Measurements from ENCODE around the gene PTPRG. TPM values are rescaled to one million over a fixed set of nuclear protein-coding genes. Genes with fewer than 3 reads are reported as not detected.

The PTPRG gene
- total and polyA plus RNA-seq, 2 donors (not counting 1 experiment from before 2014, with no cell fraction given): 67.0 to 97.9 TPM

DNA sequence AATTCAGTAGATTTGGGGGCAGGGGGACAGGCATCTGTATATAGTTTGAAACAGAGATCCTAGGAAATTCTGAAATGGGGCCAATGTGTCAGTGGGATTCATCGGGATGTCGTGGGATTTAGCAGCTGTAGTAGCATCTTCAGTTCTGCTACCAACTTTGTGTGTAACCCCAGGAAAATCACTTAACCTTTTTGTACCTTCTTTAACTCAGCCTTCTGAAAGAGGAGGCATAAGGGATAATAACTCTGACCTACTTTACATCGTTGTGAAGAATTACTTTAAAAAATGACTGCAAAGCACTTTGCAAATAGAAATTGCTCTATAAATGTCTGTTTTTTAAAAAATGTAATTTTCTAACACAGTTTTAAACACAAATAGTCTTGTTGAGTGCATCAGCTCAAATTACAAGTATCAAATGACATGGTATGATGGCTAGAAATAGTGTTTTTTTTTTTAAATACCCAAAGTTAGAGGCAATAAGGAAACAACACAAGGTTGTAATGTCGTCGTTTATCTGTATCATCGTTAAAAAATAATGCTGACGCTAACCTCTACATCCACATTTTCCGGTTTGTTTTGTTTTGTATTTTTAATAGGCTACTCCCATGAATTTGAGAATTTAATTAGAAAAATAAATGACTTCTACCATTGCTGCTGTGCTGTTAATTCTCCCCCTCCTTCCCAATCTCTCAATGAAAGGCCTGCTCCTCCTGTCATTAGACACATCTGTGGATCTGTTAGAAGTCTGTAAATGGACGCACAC is 338.5 kb downstream of the PTPRG start:
- Histone ChIP-seq H3K27me3 (ENCODE audit: control insufficient read depth, insufficient read depth, low read length) (no peaks in the 10 kb centered on the region), H2AFZ (ENCODE audit: low read length) (no peak overlapping the region), H3K9me3 (ENCODE audit: control insufficient read depth, insufficient read depth, low read depth, low read length) (no peaks in the 10 kb centered on the region), H4K20me1 (ENCODE audit: control insufficient read depth, extremely low read depth, insufficient read depth, low read length) (peaks cover 2% of the 10 kb centered on the region), H3K36me3 (ENCODE audit: control insufficient read depth, insufficient read depth, low read length) (no peaks in the 10 kb centered on the region), H3K4me2 (ENCODE audit: extremely low read depth, insufficient read depth, low read length) (no peak overlapping the region), H3K4me1 (ENCODE audit: control insufficient read depth, extremely low read depth, insufficient read depth, low read length) (peaks cover 5% of the 10 kb centered on the region), H3K79me2 (ENCODE audit: control insufficient read depth, insufficient read depth, low read length) (no peaks in the 10 kb centered on the region), H3K4me3 (replicated peaks in 1 of 4; ENCODE audit: control extremely low read depth in 1 of 4, insufficient read depth in 1 of 4, low read depth in 3 of 4, low read length in 4 of 4) (no peak overlapping the region), H3K27ac (ENCODE audit: insufficient read depth, low read length) (no peak overlapping the region), H3K9ac (ENCODE audit: insufficient read depth, low read length) (no peak overlapping the region)
- TF ChIP-seq, protein P1, sequence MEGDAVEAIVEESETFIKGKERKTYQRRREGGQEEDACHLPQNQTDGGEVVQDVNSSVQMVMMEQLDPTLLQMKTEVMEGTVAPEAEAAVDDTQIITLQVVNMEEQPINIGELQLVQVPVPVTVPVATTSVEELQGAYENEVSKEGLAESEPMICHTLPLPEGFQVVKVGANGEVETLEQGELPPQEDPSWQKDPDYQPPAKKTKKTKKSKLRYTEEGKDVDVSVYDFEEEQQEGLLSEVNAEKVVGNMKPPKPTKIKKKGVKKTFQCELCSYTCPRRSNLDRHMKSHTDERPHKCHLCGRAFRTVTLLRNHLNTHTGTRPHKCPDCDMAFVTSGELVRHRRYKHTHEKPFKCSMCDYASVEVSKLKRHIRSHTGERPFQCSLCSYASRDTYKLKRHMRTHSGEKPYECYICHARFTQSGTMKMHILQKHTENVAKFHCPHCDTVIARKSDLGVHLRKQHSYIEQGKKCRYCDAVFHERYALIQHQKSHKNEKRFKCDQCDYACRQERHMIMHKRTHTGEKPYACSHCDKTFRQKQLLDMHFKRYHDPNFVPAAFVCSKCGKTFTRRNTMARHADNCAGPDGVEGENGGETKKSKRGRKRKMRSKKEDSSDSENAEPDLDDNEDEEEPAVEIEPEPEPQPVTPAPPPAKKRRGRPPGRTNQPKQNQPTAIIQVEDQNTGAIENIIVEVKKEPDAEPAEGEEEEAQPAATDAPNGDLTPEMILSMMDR (conservative IDR thresholded peaks at IDR 0.05 in 1 of 2, IDR thresholded peaks at IDR 0.05 in 1 of 2; ENCODE audit: low read depth in 1 of 2, low read length in 2 of 2): no peak
- no peak for TF ChIP-seq EZH2 (IDR thresholded peaks at IDR 0.05; ENCODE audit: low read length, missing control alignments)
- no peak for DNase-seq (ENCODE audit: low read depth in 2 of 2)

DNA sequence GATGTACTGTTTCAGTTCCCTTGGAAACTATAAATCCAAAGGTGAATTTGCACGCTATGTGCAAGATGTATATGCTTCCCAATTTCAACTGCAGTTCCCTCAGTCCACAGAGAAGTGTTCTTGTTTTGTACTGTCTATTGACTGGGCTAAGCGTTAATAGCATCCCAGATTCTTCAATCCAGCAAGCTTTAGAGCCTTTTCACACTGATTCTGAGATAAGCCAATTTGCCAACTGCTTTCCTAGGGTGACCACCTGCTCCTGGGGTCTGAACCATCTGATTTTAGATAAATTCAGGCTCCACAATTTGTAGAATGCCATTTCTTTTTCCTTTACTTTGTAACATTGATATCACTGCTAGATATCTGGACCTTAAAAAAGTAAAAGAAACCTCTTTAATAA is 340.1 kb downstream of the PTPRG start:
- H3K36me3 ChIP-seq (ENCODE audit: control insufficient read depth, insufficient read depth, low read length): no peaks in the 10 kb centered on the region
- H3K9ac ChIP-seq (ENCODE audit: insufficient read depth, low read length): no peak overlapping the region
- H4K20me1 ChIP-seq (ENCODE audit: control insufficient read depth, extremely low read depth, insufficient read depth, low read length): peaks cover 2% of the 10 kb centered on the region
- no peak overlapping the region for H3K4me3 ChIP-seq (replicated peaks in 1 of 4; ENCODE audit: control extremely low read depth in 1 of 4, insufficient read depth in 1 of 4, low read depth in 3 of 4, low read length in 4 of 4)
- DNase-seq (ENCODE audit: low read depth in 2 of 2): no peak
- no peaks in the 10 kb centered on the region for H3K27me3 ChIP-seq (ENCODE audit: control insufficient read depth, insufficient read depth, low read length)
- no peaks in the 10 kb centered on the region for H3K79me2 ChIP-seq (ENCODE audit: control insufficient read depth, insufficient read depth, low read length)
- H3K4me1 ChIP-seq (ENCODE audit: control insufficient read depth, extremely low read depth, insufficient read depth, low read length): peaks cover 5% of the 10 kb centered on the region
- TF ChIP-seq, protein P1 (conservative IDR thresholded peaks at IDR 0.05 in 1 of 2, IDR thresholded peaks at IDR 0.05 in 1 of 2; ENCODE audit: low read depth in 1 of 2, low read length in 2 of 2): no peak
- no peak for TF ChIP-seq EZH2 (IDR thresholded peaks at IDR 0.05; ENCODE audit: low read length, missing control alignments)
- H3K9me3 ChIP-seq (ENCODE audit: control insufficient read depth, insufficient read depth, low read depth, low read length): no peaks in the 10 kb centered on the region
- no peak overlapping the region for H2AFZ ChIP-seq (ENCODE audit: low read length)
- no peak overlapping the region for H3K4me2 ChIP-seq (ENCODE audit: extremely low read depth, insufficient read depth, low read length)
- H3K27ac ChIP-seq (ENCODE audit: insufficient read depth, low read length): no peak overlapping the region

DNA sequence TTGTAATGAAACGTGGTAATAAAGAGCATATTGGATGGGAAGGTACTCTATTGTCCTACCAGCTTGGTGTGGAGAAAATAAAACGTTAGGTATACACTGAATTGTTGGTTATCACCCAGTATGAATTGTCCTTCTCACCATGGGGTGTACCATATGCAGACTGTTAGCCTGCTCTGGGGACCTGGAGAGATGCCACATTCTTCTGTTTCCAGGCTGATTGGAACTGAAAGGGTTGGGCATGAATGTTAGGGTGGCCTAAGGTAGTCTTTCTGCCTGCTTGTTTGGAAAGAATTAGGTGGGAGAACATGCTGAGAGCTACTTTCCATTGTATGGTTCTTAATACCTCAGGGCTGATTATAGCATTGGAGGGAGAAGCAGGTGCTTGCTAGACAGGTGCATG is 340.6 kb downstream of the PTPRG start:
- Histone ChIP-seq H3K4me1 (ENCODE audit: control insufficient read depth, extremely low read depth, insufficient read depth, low read length) (peaks cover 5% of the 10 kb centered on the region), H3K4me2 (ENCODE audit: extremely low read depth, insufficient read depth, low read length) (no peak overlapping the region), H3K9me3 (ENCODE audit: control insufficient read depth, insufficient read depth, low read depth, low read length) (no peaks in the 10 kb centered on the region), H3K27me3 (ENCODE audit: control insufficient read depth, insufficient read depth, low read length) (no peaks in the 10 kb centered on the region), H3K9ac (ENCODE audit: insufficient read depth, low read length) (no peak overlapping the region), H3K36me3 (ENCODE audit: control insufficient read depth, insufficient read depth, low read length) (no peaks in the 10 kb centered on the region), H3K27ac (ENCODE audit: insufficient read depth, low read length) (no peak overlapping the region), H3K79me2 (ENCODE audit: control insufficient read depth, insufficient read depth, low read length) (no peaks in the 10 kb centered on the region), H3K4me3 (replicated peaks in 1 of 4; ENCODE audit: control extremely low read depth in 1 of 4, insufficient read depth in 1 of 4, low read depth in 3 of 4, low read length in 4 of 4) (no peak overlapping the region), H4K20me1 (ENCODE audit: control insufficient read depth, extremely low read depth, insufficient read depth, low read length) (peaks cover 2% of the 10 kb centered on the region), H2AFZ (ENCODE audit: low read length) (no peak overlapping the region)
- DNase-seq (ENCODE audit: low read depth in 2 of 2): no peak
- no peak for TF ChIP-seq EZH2 (IDR thresholded peaks at IDR 0.05; ENCODE audit: low read length, missing control alignments)
- TF ChIP-seq, protein P1 (conservative IDR thresholded peaks at IDR 0.05 in 1 of 2, IDR thresholded peaks at IDR 0.05 in 1 of 2; ENCODE audit: low read depth in 1 of 2, low read length in 2 of 2): no peak
